ENCODE results near the gene PPP4R1.

The PPP4R1 gene

DNA sequence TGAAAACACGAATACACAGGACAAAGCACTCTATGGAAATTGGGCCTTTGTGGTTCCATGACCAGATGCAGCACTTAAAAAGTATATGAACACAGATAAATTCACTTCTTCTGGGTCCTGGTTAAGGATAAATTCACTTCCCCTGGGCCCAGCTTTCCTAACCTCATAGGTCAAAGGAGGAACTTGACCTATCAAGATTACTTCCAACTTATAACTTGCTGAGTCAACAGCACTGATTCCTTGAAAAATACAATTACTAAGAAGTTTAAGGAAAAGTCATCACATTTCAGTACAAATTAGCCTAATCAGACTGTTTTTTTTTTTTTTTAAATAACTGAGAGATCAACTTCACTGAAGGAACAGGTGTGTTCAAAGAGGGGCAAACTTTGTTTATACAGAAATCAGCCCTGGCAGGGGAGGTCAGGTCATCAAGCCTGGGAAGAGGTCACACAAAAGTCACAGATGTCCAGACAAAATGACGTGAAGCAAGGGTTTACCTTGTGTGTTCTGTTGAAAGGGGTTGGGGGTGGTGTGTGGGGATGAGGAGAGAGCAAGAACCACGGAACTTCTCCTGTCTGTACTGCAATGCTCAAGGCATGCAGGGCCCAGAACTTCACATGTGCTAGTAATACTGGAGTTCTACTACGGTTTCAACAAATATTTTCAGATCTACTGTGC is 55.8 kb downstream of the PPP4R1 start:
- in situ Hi-C loops (cut with MboI; ENCODE audit: low pct_unique_long_range_greater_than_20kb, low sequenced_read_pairs, unreplicated experiment): no loop called here

DNA sequence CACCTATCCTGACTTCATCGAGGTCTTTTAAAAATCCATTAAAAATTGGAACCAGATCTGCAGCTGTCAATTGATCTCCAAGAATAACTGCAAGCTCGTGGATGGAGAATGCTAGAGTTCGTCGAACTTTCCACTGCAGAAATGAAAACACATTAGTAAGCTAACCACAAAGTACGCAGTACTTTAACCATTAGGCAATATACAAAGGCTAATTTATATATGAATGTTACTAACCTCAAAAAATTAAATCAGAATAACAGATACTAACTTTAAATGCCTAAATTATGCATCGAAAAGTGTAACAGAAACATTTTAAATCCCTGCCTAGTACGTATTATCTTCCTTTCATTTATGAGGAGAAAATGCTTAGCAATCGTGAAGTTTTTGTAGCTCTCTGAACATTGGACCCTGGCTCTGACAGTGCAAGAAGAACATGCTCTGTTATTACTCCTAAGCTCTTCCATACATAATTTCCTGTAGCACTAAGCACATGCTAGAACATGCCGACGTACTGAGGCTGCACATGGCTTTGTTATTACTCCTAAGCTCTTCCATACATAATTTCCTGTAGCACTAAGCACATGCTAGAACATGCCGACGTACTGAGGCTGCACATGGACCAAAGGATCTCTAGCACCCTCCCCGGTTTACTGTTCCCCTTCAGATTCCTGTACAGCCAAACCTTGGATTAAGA is 57.0 kb downstream of the PPP4R1 start:
- TF ChIP-seq, protein P1, sequence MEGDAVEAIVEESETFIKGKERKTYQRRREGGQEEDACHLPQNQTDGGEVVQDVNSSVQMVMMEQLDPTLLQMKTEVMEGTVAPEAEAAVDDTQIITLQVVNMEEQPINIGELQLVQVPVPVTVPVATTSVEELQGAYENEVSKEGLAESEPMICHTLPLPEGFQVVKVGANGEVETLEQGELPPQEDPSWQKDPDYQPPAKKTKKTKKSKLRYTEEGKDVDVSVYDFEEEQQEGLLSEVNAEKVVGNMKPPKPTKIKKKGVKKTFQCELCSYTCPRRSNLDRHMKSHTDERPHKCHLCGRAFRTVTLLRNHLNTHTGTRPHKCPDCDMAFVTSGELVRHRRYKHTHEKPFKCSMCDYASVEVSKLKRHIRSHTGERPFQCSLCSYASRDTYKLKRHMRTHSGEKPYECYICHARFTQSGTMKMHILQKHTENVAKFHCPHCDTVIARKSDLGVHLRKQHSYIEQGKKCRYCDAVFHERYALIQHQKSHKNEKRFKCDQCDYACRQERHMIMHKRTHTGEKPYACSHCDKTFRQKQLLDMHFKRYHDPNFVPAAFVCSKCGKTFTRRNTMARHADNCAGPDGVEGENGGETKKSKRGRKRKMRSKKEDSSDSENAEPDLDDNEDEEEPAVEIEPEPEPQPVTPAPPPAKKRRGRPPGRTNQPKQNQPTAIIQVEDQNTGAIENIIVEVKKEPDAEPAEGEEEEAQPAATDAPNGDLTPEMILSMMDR (IDR thresholded peaks at IDR 0.05; ENCODE audit: extremely low read depth, insufficient read depth, missing control alignments): no peak
- in situ Hi-C loops (cut with MboI; ENCODE audit: low pct_unique_long_range_greater_than_20kb, low sequenced_read_pairs, unreplicated experiment): no loop called here
- no peak for DNase-seq (ENCODE audit: low spot score)

More for the DNA sequence above, 55.8 kb downstream of the PPP4R1 start:
- no peak for DNase-seq (ENCODE audit: low spot score)
- TF ChIP-seq, protein P1 (IDR thresholded peaks at IDR 0.05; ENCODE audit: extremely low read depth, insufficient read depth, missing control alignments): no peak

DNA sequence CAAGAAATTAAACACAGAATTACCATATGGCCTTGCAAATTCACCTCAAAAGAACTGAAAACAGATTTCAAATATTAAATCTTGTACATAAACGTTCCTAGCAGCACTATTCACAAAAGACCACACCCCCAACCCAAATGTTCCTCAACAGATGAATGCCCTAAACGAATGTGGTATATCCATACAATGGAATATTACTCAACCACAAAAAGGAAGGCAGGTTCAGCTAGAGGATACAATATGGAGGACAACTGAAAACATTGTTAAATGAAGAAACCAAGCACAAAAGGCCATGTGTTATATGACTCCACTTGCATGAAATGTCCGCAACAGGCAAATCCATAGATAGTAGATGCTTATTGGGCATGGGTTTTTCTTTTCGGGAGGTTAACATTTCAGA is 61.7 kb downstream of the PPP4R1 start:
- no peak for DNase-seq (ENCODE audit: low spot score)
- TF ChIP-seq, protein P1 (IDR thresholded peaks at IDR 0.05; ENCODE audit: extremely low read depth, insufficient read depth, missing control alignments): no peak
- in situ Hi-C loops (cut with MboI; ENCODE audit: low pct_unique_long_range_greater_than_20kb, low sequenced_read_pairs, unreplicated experiment): no loop called here

DNA sequence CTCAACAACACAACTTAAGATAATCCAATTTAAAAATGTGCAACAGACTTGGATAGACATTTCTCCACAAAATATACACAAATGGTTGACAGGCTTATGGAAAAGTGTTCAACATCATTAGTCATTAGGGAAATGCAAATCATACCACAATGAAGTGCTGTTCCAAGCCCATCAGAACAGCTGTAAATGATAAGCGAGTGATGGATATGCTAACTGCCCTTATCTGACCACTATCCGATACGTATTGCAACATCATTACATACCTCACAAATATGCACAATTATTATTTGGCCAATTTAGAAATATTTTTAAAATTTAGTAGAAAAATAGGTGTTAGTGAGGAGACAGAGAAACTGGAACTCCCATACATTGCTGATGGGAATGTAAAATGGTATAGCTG is 62.2 kb downstream of the PPP4R1 start:
- no peak for DNase-seq (ENCODE audit: low spot score)
- TF ChIP-seq, protein P1 (IDR thresholded peaks at IDR 0.05; ENCODE audit: extremely low read depth, insufficient read depth, missing control alignments): no peak
- in situ Hi-C loops (cut with MboI; ENCODE audit: low pct_unique_long_range_greater_than_20kb, low sequenced_read_pairs, unreplicated experiment): no loop called here

DNA sequence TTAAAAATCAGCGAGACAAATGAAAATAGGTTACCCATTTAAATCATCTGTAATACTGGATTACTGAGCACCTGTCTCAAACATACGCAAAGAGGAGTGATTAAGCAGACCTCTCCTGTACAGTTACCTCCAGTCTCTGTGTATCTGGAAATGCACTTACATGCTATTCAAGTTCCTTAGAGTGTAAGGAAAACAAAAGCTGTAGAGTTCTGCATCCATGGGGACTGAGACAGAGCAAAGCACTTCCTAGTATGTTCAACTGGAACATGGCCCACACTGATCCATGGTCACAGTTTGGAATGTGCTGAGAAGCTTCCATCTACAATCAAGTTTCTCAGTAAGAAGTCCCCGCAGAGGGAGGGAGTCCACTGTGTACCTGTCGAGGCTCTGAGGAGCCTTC is 63.9 kb downstream of the PPP4R1 start:
- TF ChIP-seq, protein P1 (IDR thresholded peaks at IDR 0.05; ENCODE audit: extremely low read depth, insufficient read depth, missing control alignments): no peak
- in situ Hi-C loops (cut with MboI; ENCODE audit: low pct_unique_long_range_greater_than_20kb, low sequenced_read_pairs, unreplicated experiment): no loop called here
- DNase-seq (ENCODE audit: low spot score): no peak

DNA sequence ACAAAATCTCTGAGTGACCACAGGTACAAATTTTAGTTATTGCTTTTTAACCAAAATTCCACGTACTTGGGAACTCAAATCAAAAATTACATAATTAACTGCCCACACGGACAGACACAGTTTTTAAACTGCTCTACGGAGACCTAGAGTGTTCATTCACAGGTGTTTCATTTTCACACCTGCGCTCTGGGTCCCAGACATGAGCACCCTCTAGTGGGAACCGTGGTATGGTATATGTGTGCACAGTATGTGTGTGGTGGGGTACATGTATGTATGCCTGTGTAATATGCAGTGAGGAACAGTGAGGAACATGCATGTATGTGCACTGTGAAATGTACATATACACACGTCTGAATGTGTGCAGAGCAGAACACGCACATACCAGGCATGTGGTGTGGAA is 65.0 kb downstream of the PPP4R1 start:
- in situ Hi-C loops (cut with MboI; ENCODE audit: low pct_unique_long_range_greater_than_20kb, low sequenced_read_pairs, unreplicated experiment): no loop called here
- TF ChIP-seq, protein P1 (IDR thresholded peaks at IDR 0.05; ENCODE audit: extremely low read depth, insufficient read depth, missing control alignments): peak; percentile 31
- no peak for DNase-seq (ENCODE audit: low spot score)

Measured in GM13977 (cell line).